ENCODE measurements around the gene GAPDHS.
A peak's percentile ranks its signal among the peaks of the same experiment; 100 is the strongest.

GAPDHS gene

DNA sequence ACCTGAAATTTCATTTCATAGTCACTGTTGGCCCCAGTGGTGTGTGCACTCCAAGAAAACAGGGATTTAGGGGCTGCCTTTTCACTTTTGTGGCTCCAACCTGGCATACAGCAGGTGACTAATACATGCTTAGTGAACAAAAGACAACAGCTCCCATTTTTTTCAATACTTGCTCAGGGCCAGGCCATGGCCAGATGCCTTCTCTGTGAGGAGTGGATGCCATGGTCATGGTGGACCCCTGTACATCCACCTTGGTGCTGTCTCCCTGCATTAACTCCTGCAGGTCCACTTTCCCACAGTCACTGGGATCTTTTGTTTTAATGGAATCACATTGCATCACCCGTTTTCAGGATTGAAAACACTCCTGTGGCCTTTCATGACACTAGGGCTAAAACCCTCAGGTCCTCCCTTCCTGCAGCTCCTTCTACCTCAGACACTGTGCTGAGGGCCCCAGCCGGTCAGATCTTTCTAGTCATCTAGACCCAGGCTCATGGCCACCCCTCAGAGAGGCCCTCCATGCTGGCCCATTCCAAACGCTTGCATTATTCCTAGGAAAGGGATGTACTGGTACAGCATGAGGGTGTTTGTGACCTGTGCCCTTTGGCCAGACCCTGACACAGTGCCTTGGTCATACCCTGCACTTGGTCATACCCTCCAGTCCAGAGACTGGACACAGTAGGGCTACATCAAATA lies 11.0 kb downstream of the GAPDHS start:
- Histone ChIP-seq H3K36me3 (ENCODE audit: control insufficient read depth, insufficient read depth, low read length) (peaks cover 26% of the 10 kb centered on the region), H3K9ac (ENCODE audit: low read depth, low read length) (peak overlapping the region; percentile 91)

DNA sequence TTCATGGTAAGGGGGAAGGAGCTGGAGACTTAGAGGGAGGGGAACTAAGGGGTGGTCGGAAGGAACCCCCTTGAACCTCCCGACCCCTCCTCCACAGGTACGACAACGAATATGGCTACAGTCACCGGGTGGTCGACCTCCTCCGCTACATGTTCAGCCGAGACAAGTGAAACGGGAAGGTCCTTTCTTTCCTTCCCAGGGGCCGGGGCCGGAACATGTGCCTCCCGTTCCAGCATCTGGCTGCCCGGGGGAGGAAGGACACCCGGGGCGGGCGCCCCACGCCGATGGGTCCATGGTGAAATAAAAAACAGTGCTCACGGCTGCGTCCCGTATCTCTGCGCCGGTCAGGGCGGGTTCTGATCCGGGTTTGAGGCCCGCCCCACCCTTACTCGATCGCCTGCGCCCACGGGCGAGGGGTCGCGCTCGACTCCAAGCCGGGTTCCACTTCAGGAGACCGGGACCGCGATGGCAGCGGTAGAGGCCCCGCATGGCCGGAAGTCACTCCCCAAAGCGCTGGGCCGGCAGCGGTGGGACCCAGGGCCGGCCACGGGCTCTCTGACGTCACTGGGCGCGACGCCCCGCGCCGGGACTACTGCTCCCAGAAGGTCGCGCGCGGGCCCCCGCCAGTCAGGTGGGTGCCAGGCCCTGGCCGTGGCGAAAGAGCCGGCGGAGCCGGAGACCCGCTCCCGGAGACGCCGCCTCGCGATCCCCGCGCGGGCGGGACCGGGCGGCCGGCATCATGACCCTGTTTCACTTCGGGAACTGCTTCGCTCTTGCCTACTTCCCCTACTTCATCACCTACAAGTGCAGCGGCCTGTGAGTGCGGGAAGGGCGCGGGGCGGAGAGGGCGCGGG lies 12.0 kb downstream of the GAPDHS start, which contains the start of gene TMEM147:
TSS of gene TMEM147 (plus strand) at position 626 of the 854 bp plus-strand sequence. CDS start at position 740, 114 bp downstream.
- no peaks in the 10 kb centered on the region for H3K27me3 ChIP-seq (ENCODE audit: control insufficient read depth, insufficient read depth, low read length)
- H3K9me3 ChIP-seq (ENCODE audit: control insufficient read depth, insufficient read depth, low read length): no peaks in the 10 kb centered on the region
- peaks cover 31% of the 10 kb centered on the region for H3K36me3 ChIP-seq (ENCODE audit: control insufficient read depth, insufficient read depth, low read length)
- peak within 1 kb of the TSS; percentile 91 for H3K9ac ChIP-seq (ENCODE audit: low read depth, low read length)
- peak within 1 kb of the TSS; percentile 93 for H3K4me3 ChIP-seq (ENCODE audit: low read depth, low read length)
- peaks cover 8% of the 10 kb centered on the region for H3K4me1 ChIP-seq (ENCODE audit: control insufficient read depth, insufficient read depth, low read length)

More for the DNA sequence above, 11.0 kb downstream of the GAPDHS start:
- no peaks in the 10 kb centered on the region for H3K27me3 ChIP-seq (ENCODE audit: control insufficient read depth, insufficient read depth, low read length)
- peak overlapping the region; percentile 93 for H3K4me3 ChIP-seq (ENCODE audit: low read depth, low read length)
- no peaks in the 10 kb centered on the region for H3K9me3 ChIP-seq (ENCODE audit: control insufficient read depth, insufficient read depth, low read length)
- H3K4me1 ChIP-seq (ENCODE audit: control insufficient read depth, insufficient read depth, low read length): peaks cover 13% of the 10 kb centered on the region

DNA sequence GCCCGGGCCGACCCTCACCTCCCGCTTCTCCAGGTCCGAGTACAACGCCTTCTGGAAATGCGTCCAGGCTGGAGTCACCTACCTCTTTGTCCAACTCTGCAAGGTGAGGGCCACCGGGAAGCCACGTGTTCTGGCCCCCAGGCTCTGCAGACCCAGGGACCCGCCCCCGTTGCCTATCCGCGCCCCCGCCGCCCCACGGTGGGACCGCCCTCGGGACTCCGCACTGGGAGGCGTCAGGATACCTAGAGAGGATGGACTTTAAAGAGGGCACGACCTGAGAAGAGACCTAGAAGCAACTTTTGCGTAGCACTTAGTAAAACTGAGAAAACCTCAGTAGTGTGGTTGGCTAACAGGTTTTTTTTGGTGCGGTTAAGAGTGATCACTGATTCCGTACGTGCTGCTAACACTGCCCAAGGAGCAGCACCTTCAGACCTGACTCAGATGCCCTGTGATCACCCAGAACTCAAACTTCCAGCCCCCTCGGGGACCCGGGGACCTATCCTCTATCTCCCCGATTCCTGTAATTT lies 12.7 kb downstream of the GAPDHS start:
- H3K36me3 ChIP-seq (ENCODE audit: control insufficient read depth, insufficient read depth, low read length): peaks cover 31% of the 10 kb centered on the region
- H3K27me3 ChIP-seq (ENCODE audit: control insufficient read depth, insufficient read depth, low read length): no peaks in the 10 kb centered on the region
- peaks cover 8% of the 10 kb centered on the region for H3K4me1 ChIP-seq (ENCODE audit: control insufficient read depth, insufficient read depth, low read length)
- peak overlapping the region; percentile 93 for H3K4me3 ChIP-seq (ENCODE audit: low read depth, low read length)
- H3K9ac ChIP-seq (ENCODE audit: low read depth, low read length): peak overlapping the region; percentile 85
- H3K9me3 ChIP-seq (ENCODE audit: control insufficient read depth, insufficient read depth, low read length): no peaks in the 10 kb centered on the region

DNA sequence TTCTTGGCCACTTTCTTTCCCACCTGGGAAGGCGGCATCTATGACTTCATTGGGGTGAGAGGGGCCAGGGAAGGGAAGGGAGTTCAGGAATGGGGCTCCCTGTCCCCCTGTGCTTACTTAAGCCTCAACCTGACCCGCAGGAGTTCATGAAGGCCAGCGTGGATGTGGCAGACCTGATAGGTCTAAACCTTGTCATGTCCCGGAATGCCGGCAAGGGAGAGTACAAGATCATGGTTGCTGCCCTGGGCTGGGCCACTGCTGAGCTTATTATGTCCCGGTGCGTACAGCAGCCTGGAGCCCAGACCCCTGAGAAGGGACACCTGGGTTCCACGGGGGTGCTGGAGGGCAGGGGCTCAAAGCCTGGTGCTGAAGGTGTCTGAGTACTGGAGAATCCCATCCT lies 13.3 kb downstream of the GAPDHS start:
- H3K4me3 ChIP-seq (ENCODE audit: low read depth, low read length): peak overlapping the region; percentile 93
- H3K4me1 ChIP-seq (ENCODE audit: control insufficient read depth, insufficient read depth, low read length): peaks cover 8% of the 10 kb centered on the region
- peaks cover 32% of the 10 kb centered on the region for H3K36me3 ChIP-seq (ENCODE audit: control insufficient read depth, insufficient read depth, low read length)
- peak overlapping the region; percentile 37 for H3K9ac ChIP-seq (ENCODE audit: low read depth, low read length)
- H3K27me3 ChIP-seq (ENCODE audit: control insufficient read depth, insufficient read depth, low read length): no peaks in the 10 kb centered on the region
- H3K9me3 ChIP-seq (ENCODE audit: control insufficient read depth, insufficient read depth, low read length): no peaks in the 10 kb centered on the region

DNA sequence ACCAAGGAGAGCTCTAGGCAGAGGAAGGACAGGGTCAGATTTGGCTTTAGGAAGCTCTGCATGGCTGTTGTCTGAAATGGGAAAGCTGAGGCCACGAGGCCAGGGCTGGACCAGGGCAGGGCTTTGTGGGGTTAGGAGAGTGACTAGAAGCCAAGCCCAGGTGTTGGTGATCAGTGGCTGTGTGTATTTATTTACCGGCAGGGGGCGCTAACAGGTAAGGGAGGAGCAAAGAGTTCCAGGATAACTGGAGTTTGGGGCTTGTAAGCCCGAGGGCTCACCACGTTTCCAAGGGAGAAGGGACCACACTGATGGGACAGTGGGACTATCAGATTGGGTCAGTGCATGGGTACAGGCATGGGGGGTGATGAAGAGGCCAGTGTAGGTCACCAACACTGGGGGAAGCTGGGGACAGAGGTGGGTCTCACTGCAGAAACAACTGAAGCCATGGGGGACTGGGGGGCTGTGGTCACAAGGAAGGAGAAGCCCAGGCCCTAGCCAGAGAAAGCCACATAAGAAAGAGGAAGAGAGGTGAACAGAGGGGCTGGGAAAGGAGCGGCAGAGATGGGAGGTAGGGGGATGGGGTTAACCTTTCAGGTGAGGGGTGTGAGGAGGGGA lies 16.0 kb downstream of the GAPDHS start:
- peaks cover 7% of the 10 kb centered on the region for H3K4me1 ChIP-seq (ENCODE audit: control insufficient read depth, insufficient read depth, low read length)
- no peak overlapping the region for H3K9ac ChIP-seq (ENCODE audit: low read depth, low read length)

DNA sequence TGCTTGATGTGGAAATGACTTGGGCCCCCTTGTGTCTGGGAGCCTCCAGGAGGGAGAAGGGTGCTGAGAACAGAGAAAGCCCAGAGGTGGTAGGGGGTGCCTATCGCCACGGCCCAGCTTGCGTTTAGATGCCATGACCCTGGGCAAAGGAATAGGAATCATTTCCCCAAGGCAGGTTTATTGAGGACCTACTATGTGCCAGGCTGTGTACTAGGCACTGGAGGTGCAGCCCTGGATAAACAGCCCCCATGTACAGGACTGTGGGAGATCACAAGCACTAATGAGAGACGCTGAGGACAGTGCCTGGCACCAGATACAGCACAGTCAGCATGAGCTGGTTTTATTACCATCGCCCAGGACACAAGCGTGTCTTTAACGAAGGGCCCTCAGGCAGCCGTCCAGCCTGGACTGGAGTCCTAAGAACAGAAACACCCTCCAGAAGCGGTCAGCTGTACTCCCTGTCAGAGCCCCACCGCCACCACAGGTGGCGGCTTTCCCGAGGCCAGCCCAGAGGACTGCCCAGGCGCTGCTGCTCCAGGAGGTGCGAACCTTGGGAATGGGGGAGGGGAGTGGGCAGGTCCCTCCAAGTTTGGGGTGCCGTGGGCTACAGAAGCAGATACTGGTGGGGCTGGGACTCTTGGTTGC lies 16.7 kb downstream of the GAPDHS start:
- no peak overlapping the region for H3K9ac ChIP-seq (ENCODE audit: low read depth, low read length)
- no peaks in the 10 kb centered on the region for H3K27me3 ChIP-seq (ENCODE audit: control insufficient read depth, insufficient read depth, low read length)
- H3K9me3 ChIP-seq (ENCODE audit: control insufficient read depth, insufficient read depth, low read length): no peaks in the 10 kb centered on the region
- H3K36me3 ChIP-seq (ENCODE audit: control insufficient read depth, insufficient read depth, low read length): peaks cover 20% of the 10 kb centered on the region
- H3K4me1 ChIP-seq (ENCODE audit: control insufficient read depth, insufficient read depth, low read length): peaks cover 3% of the 10 kb centered on the region
- H3K4me3 ChIP-seq (ENCODE audit: low read depth, low read length): no peak overlapping the region

More for the DNA sequence above, 16.0 kb downstream of the GAPDHS start:
- Histone ChIP-seq H3K4me3 (ENCODE audit: low read depth, low read length) (no peak overlapping the region), H3K27me3 (ENCODE audit: control insufficient read depth, insufficient read depth, low read length) (no peaks in the 10 kb centered on the region), H3K36me3 (ENCODE audit: control insufficient read depth, insufficient read depth, low read length) (peaks cover 20% of the 10 kb centered on the region), H3K9me3 (ENCODE audit: control insufficient read depth, insufficient read depth, low read length) (no peaks in the 10 kb centered on the region)

DNA sequence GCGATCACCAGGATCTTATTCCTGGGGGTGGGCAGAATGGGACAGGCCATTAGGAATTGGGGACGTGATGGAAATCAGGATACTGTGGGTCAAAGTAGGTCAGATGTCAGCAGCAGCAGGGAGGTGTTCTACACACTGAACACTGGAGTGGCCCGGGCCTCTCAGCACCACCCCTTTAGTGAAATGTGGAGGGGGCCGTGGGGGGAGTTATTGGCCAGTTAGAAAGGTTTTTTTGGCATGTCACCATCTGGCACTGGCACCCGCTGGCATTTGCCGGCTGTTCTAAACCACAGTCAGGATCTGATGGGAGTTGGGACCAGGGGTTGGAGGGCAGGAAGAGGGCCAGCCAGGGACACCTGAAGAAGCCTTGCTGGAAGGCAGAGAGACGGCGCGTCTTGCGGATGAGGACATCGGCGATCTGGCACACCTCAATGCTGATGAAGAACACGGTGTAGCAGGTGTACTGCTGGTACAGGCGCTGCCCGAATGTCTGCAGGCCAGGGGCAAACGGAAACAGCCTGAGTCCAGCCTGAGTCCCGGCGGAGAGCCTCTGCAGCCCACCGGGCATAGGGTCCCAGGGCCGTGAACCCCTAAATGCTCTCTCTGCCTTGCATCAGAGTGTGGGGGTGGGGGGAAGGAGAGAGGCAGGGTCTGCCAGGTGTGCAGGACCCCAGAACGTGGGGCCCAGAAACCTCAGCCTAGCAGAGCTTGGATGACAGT lies 18.0 kb downstream of the GAPDHS start:
- Histone ChIP-seq H3K9ac (ENCODE audit: low read depth, low read length) (no peak overlapping the region), H3K4me3 (ENCODE audit: low read depth, low read length) (no peak overlapping the region), H3K27me3 (ENCODE audit: control insufficient read depth, insufficient read depth, low read length) (peaks cover 6% of the 10 kb centered on the region), H3K36me3 (ENCODE audit: control insufficient read depth, insufficient read depth, low read length) (peaks cover 20% of the 10 kb centered on the region), H3K9me3 (ENCODE audit: control insufficient read depth, insufficient read depth, low read length) (no peaks in the 10 kb centered on the region), H3K4me1 (ENCODE audit: control insufficient read depth, insufficient read depth, low read length) (peaks cover 1% of the 10 kb centered on the region)

DNA sequence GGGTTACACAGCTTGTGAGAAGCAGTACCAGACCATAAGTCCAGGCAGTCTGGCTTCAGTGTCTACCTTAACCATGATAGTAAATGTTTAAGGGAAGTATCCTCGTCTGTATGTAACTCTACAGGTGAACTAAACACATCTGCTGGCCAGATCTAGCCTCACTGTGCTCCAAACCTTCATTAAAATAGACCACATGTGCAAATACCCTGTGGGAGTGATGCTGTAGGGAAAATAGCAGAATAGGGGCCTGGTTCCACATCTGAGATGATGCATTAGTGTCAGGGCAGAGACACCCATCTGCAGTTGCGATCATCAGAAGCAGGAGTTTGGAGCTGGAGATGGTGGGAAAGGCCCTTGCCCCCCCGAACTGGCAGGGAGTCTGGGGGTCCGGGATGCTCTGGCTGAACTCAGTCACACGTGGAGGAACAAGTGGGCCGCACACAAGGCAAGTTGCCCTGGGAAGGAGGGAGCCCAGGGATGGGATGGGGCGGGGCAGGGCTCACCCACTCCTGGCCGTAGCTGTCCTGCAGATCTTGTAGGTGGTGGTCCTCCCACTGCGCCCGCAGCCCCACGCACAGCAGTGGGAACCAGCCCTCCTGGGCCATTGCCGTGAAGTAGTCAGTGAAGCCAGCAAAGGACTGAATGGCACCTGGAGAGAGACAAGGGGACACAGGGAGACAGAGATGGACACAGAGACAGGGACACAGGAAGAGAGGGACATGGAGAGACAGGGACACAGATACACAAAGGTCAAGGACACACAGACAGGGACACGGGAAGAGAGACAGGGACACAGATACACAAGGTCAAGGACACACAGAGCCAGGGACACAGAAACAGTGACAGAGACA lies 19.5 kb downstream of the GAPDHS start:
- H3K9me3 ChIP-seq (ENCODE audit: control insufficient read depth, insufficient read depth, low read length): no peaks in the 10 kb centered on the region
- peaks cover 9% of the 10 kb centered on the region for H3K36me3 ChIP-seq (ENCODE audit: control insufficient read depth, insufficient read depth, low read length)
- H3K27me3 ChIP-seq (ENCODE audit: control insufficient read depth, insufficient read depth, low read length): peaks cover 17% of the 10 kb centered on the region
- no peak overlapping the region for H3K9ac ChIP-seq (ENCODE audit: low read depth, low read length)
- peaks cover 3% of the 10 kb centered on the region for H3K4me1 ChIP-seq (ENCODE audit: control insufficient read depth, insufficient read depth, low read length)
- no peak overlapping the region for H3K4me3 ChIP-seq (ENCODE audit: low read depth, low read length)

DNA sequence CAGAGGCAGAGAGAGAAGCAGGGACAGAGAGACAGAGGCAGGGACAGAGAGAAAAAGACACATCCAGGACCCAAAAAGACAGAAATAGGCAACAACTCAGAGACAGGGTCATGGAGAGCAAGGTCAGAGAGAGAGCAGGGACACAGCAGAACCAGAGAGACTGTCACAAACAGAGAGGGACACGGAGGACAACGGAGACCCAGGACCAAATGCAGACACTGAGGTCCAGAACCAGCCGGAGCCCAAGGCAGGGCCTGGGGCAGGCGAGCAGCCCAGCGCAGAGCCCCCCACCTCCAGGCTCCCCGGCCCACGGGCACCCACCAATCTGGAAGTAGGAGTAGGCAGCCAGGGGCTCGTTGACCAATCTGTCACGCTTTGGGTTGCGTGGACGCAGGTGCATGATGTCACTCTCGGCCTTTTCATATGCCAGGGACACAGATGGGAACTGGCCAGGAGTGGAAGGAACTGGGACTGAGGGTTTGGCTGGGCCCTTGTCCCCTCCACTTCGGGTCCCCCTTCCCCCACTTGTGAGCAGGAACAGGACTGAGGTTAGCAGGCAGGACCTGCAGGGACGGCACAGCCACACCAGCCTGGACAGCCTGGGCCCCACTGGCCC lies 20.2 kb downstream of the GAPDHS start:
- Histone ChIP-seq H3K4me1 (ENCODE audit: control insufficient read depth, insufficient read depth, low read length) (peaks cover 3% of the 10 kb centered on the region), H3K36me3 (ENCODE audit: control insufficient read depth, insufficient read depth, low read length) (peaks cover 7% of the 10 kb centered on the region), H3K9me3 (ENCODE audit: control insufficient read depth, insufficient read depth, low read length) (no peaks in the 10 kb centered on the region), H3K27me3 (ENCODE audit: control insufficient read depth, insufficient read depth, low read length) (peaks cover 17% of the 10 kb centered on the region), H3K9ac (ENCODE audit: low read depth, low read length) (no peak overlapping the region), H3K4me3 (ENCODE audit: low read depth, low read length) (no peak overlapping the region)

DNA sequence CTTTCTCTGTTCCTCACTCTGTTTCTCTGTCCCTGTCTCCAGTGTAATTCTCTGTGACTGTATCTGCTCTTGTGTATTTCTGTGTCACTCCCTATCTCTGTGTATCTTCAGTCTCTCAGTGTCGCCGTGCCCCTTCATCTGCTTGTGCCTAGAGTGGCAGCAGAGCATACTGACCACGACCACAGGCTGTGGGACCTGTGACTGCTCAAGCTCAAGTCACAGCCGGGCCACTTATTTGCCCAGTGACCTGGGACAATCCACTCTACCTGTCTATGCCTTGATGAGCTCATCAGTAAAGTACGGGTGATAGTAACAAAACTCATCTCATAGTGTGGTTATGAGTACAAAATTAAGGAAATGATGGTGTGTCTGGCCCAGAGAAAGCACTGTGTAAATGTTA lies 20.8 kb downstream of the GAPDHS start:
- Histone ChIP-seq H3K27me3 (ENCODE audit: control insufficient read depth, insufficient read depth, low read length) (peaks cover 23% of the 10 kb centered on the region), H3K9ac (ENCODE audit: low read depth, low read length) (no peak overlapping the region)

More for the DNA sequence above, 20.8 kb downstream of the GAPDHS start:
- peaks cover 3% of the 10 kb centered on the region for H3K4me1 ChIP-seq (ENCODE audit: control insufficient read depth, insufficient read depth, low read length)
- H3K9me3 ChIP-seq (ENCODE audit: control insufficient read depth, insufficient read depth, low read length): no peaks in the 10 kb centered on the region
- peaks cover 7% of the 10 kb centered on the region for H3K36me3 ChIP-seq (ENCODE audit: control insufficient read depth, insufficient read depth, low read length)
- H3K4me3 ChIP-seq (ENCODE audit: low read depth, low read length): no peak overlapping the region
